Kidney capillary endothelial cell (primary cell): Measurements from ENCODE around the gene MAP3K3.

Source experiments
- DNase-seq: peaks from one replicate; pipeline ENCODE4 v3.0.0-alpha.2; 2018; ENCODE audit warnings: low spot score

The MAP3K3 gene

GRCh38 chr17:63622574-63623390 lies 565 bp downstream of the MAP3K3 start:
- peak; percentile 89 for DNase-seq

- no peak for DNase-seq
These were observed 1.7 kb downstream of the MAP3K3 start for GRCh38 chr17:63623786-63624530.

- no peak for DNase-seq
These were observed 2.3 kb downstream of the MAP3K3 start for GRCh38 chr17:63624531-63624880.

GRCh38 chr17:63626551-63627180 lies 4.4 kb downstream of the MAP3K3 start:
- DNase-seq: no peak

GRCh38 chr17:63629627-63630026 lies 7.4 kb downstream of the MAP3K3 start:
- no peak for DNase-seq

- no peak for DNase-seq
These were observed 8.8 kb downstream of the MAP3K3 start for GRCh38 chr17:63631062-63631461.

- DNase-seq: no peak
These were observed 9.4 kb downstream of the MAP3K3 start for GRCh38 chr17:63631626-63632025.

GRCh38 chr17:63633742-63634141 lies 11.5 kb downstream of the MAP3K3 start:
- no peak for DNase-seq

GRCh38 chr17:63634163-63634562 lies 11.9 kb downstream of the MAP3K3 start:
- DNase-seq: peak; percentile 56

GRCh38 chr17:63634816-63635215 lies 12.6 kb downstream of the MAP3K3 start:
- no peak for DNase-seq

- no peak for DNase-seq
These were observed 13.1 kb downstream of the MAP3K3 start for GRCh38 chr17:63635290-63635689.

GRCh38 chr17:63635787-63636186 lies 13.6 kb downstream of the MAP3K3 start:
- DNase-seq: no peak

GRCh38 chr17:63639125-63639524 lies 16.9 kb downstream of the MAP3K3 start:
- DNase-seq: no peak

- no peak for DNase-seq
These were observed 17.8 kb downstream of the MAP3K3 start for GRCh38 chr17:63640038-63640437.

- no peak for DNase-seq
These were observed 19.7 kb downstream of the MAP3K3 start for GRCh38 chr17:63641692-63642448.

GRCh38 chr17:63644846-63645245 lies 22.6 kb downstream of the MAP3K3 start:
- DNase-seq: no peak

GRCh38 chr17:63645775-63646487 lies 23.7 kb downstream of the MAP3K3 start:
- DNase-seq: no peak

GRCh38 chr17:63646488-63646806 lies 24.2 kb downstream of the MAP3K3 start:
- no peak for DNase-seq

GRCh38 chr17:63647065-63647725 lies 25.0 kb downstream of the MAP3K3 start:
- no peak for DNase-seq

GRCh38 chr17:63647936-63648335 lies 25.7 kb downstream of the MAP3K3 start:
- DNase-seq: no peak

- no peak for DNase-seq
These were observed 27.6 kb downstream of the MAP3K3 start for GRCh38 chr17:63649813-63650212.
